Measurements from ENCODE around the gene KDM2B. TPM values are rescaled to one million over a fixed set of nuclear protein-coding genes. Genes with fewer than 3 reads are reported as not detected.

Gene KDM2B
- polyA plus RNA-seq, 2 of the 4 experiments (the other 2 are of a cell fraction): 10.4 to 18.4 TPM

DNA sequence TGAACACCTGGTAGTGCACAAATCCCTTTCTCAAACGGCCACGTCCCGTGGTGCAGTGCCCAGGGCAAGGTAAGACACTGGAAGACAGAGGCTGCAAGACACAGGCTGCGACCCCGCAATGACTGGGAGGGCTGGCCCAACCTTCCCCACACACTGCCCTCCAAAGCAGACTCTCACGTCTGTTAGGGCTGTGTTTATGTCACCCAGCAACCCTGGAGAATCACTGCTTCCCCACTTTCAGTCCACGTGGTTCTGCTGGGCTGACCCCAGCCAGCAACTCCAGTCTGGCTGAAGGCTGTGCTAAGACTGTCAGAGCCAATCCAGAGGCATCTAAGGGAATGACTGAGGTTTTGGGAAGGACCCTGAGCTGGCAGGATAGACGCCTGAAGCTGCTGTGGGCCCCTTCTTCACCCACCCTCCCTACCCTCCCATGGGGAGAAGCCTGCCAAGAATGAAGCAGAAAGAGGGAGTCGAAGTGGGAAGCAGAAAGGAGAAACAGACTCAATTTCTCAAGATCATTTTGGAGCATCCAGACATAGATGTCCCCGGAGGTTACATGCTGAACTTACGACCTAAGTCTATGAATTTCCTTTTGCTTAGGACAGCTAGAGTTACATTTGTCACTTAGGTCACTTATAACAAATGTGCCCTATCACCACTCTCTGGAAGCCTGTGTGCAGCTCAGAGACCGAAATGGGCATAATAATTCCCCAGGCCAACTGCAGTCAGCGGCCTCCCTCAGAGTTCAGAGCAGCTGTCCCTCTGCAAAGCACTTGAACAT is 11.7 kb downstream of the KDM2B start:
- Histone ChIP-seq H3K27ac (no peak overlapping the region), H3K4me2 (no peak overlapping the region), H3K9me3 (no peaks in the 10 kb centered on the region), H3K4me1 (no peaks in the 10 kb centered on the region), H3K4me3 (no peak overlapping the region)
- no peak for TF ChIP-seq EHF (CRISPR knock-in tag; IDR thresholded peaks at IDR 0.05)
- TF ChIP-seq CEBPB (IDR thresholded peaks at IDR 0.05): no peak
- no peak for TF ChIP-seq SREBF2 (IDR thresholded peaks at IDR 0.05)
- no peak for TF ChIP-seq JUN (IDR thresholded peaks at IDR 0.05)
- TF ChIP-seq NR3C1 (IDR thresholded peaks at IDR 0.05): no peak
- TF ChIP-seq ZNF302 (CRISPR knock-in tag; IDR thresholded peaks at IDR 0.05): no peak
- TF ChIP-seq, protein P1, sequence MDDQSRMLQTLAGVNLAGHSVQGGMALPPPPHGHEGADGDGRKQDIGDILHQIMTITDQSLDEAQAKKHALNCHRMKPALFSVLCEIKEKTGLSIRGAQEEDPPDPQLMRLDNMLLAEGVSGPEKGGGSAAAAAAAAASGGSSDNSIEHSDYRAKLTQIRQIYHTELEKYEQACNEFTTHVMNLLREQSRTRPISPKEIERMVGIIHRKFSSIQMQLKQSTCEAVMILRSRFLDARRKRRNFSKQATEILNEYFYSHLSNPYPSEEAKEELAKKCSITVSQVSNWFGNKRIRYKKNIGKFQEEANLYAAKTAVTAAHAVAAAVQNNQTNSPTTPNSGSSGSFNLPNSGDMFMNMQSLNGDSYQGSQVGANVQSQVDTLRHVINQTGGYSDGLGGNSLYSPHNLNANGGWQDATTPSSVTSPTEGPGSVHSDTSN (IDR thresholded peaks at IDR 0.05): no peak
- no peak for TF ChIP-seq GATA3 (IDR thresholded peaks at IDR 0.05; ENCODE audit: borderline replicate concordance)
- no peak for TF ChIP-seq ZFP36 (IDR thresholded peaks at IDR 0.05; ENCODE audit: borderline replicate concordance, partially characterized antibody)
- no peak for TF ChIP-seq HOXB5 (CRISPR knock-in tag; IDR thresholded peaks at IDR 0.05)
- no peak for TF ChIP-seq JUNB (IDR thresholded peaks at IDR 0.05)
- TF ChIP-seq, protein P2, sequence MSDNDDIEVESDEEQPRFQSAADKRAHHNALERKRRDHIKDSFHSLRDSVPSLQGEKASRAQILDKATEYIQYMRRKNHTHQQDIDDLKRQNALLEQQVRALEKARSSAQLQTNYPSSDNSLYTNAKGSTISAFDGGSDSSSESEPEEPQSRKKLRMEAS (IDR thresholded peaks at IDR 0.05): no peak
- no peak for TF ChIP-seq TP53 (CRISPR knock-in tag; IDR thresholded peaks at IDR 0.05)
- no peak for TF ChIP-seq ZSCAN20 (CRISPR knock-in tag; IDR thresholded peaks at IDR 0.05)
- no peak for TF ChIP-seq RCOR1 (IDR thresholded peaks at IDR 0.05; ENCODE audit: low read depth, low read length)
- TF ChIP-seq HOXA7 (CRISPR knock-in tag; IDR thresholded peaks at IDR 0.05): no peak
- TF ChIP-seq MAFK (IDR thresholded peaks at IDR 0.05; ENCODE audit: partially characterized antibody): no peak
- TF ChIP-seq, protein P3, sequence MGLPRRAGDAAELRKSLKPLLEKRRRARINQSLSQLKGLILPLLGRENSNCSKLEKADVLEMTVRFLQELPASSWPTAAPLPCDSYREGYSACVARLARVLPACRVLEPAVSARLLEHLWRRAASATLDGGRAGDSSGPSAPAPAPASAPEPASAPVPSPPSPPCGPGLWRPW (IDR thresholded peaks at IDR 0.05): no peak
- TF ChIP-seq, protein P4, sequence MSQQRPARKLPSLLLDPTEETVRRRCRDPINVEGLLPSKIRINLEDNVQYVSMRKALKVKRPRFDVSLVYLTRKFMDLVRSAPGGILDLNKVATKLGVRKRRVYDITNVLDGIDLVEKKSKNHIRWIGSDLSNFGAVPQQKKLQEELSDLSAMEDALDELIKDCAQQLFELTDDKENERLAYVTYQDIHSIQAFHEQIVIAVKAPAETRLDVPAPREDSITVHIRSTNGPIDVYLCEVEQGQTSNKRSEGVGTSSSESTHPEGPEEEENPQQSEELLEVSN (IDR thresholded peaks at IDR 0.05; ENCODE audit: borderline replicate concordance, low read depth): no peak
- no peak for TF ChIP-seq MYC (IDR thresholded peaks at IDR 0.05; ENCODE audit: borderline replicate concordance, low read length)
- ChIA-PET CTCF (interaction anchor here (0.5 to 2.7 kb wide), 4 partner anchors 10 to 56 kb away, joined by 3 to 13 read pairs (median 4); no protein-coding TSS in a partner anchor), POLR2A (interaction anchor here (0.6 to 0.8 kb wide), 3 partner anchors 11 to 105 kb away, joined by 3 to 4 read pairs (median 3); no protein-coding TSS in a partner anchor)
- DNase-seq (ENCODE audit: low read depth in 1 of 2, low spot score in 1 of 2): no peak
- peak; percentile 66 to 77; a peak in 5 of 6 replicates for ATAC-seq
- FAIRE-seq: no peak
- 68% methylated on average over 13 of the region's 13 CpGs for WGBS (ENCODE audit: missing lambda C conversion rate)

DNA sequence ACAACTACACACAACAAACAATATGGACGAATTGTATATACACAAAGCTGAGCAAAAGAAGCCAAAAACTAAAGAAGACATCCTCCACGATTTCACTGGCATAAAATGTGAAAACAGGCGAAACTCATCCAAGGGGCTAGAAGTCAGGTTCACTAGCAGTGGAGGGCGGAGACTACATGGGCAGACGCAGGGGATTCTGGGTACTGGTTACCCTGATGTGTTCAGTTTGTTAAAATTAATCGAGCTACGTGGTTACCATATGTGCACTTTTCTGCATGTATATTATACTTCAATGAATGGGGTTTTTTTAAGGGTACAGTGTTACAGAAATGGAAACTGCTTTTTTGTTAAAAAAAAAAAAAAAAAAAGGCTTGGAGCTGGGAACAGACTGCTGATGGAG is 12.3 kb downstream of the KDM2B start:
- Histone ChIP-seq H3K4me1 (no peaks in the 10 kb centered on the region), H3K27ac (no peak overlapping the region), H3K4me2 (no peak overlapping the region), H3K4me3 (no peak overlapping the region), H3K9me3 (no peaks in the 10 kb centered on the region)
- TF ChIP-seq HDAC2 (IDR thresholded peaks at IDR 0.05): no peak
- no peak for TF ChIP-seq JUN (IDR thresholded peaks at IDR 0.05)
- TF ChIP-seq TP53 (CRISPR knock-in tag; IDR thresholded peaks at IDR 0.05): no peak
- TF ChIP-seq, protein P2 (IDR thresholded peaks at IDR 0.05): no peak
- no peak for TF ChIP-seq RCOR1 (IDR thresholded peaks at IDR 0.05; ENCODE audit: low read depth, low read length)
- TF ChIP-seq SMC3 (IDR thresholded peaks at IDR 0.05): no peak
- TF ChIP-seq NPAS2 (CRISPR knock-in tag; IDR thresholded peaks at IDR 0.05; ENCODE audit: borderline replicate concordance): no peak
- ATAC-seq (peak; percentile 47 to 50; a peak in 2 of 6 replicates), DNase-seq (ENCODE audit: low read depth in 1 of 2, low spot score in 1 of 2) (no peak), FAIRE-seq (no peak)
- WGBS (ENCODE audit: missing lambda C conversion rate): 67% methylated on average over 7 of the region's 7 CpGs
- ChIA-PET POLR2A (interaction anchor here (0.5 kb wide), 1 partner anchor 12 kb away, joined by 6 read pairs; no protein-coding TSS in a partner anchor), CTCF (interaction anchor here (1.3 to 2.7 kb wide), 2 partner anchors 16 to 57 kb away, joined by 4 to 13 read pairs; no protein-coding TSS in a partner anchor)
